Measurements from ENCODE around the gene FAM177A1. TPM values are rescaled to one million over a fixed set of nuclear protein-coding genes. Genes with fewer than 3 reads are reported as not detected.

The FAM177A1 gene
- total and polyA plus RNA-seq, 2 donors (not counting 3 experiments of a cell fraction or from before 2014, with no cell fraction given) = 19.9 to 64.1 TPM

DNA sequence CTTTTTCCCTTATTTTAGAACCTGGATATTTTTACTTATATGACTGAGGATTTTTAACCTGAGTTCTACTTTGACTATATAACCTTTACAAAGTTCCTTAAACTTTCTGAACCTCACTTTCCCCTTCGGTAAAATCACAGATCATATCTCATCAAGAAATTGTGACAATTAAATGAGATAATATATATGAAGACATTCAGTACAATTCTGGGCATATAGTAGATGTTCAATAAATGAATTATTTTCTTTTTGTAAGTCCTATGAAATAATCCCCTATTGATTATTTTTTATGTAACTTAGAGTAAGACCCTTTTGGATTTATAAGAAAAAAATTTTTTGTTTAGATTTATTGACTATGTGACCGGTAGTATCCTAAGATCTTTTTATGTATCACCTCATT, 17.6 kb upstream of the FAM177A1 start:
- Histone ChIP-seq H4K20me1 (replicated peaks; ENCODE audit: control insufficient read depth, extremely low read depth, insufficient read depth, low read length) (no peaks in the 10 kb centered on the region), H3K9ac (replicated peaks; ENCODE audit: extremely low read depth, insufficient read depth, low read length) (no peak overlapping the region), H3K27me3 (ENCODE audit: control insufficient read depth in 2 of 2, insufficient read depth in 2 of 2, low read length in 2 of 2) (no peaks in the 10 kb centered on the region), H3K4me2 (ENCODE audit: insufficient read depth, low read length) (no peak overlapping the region), H3K4me3 (replicated peaks in 1 of 3; ENCODE audit: insufficient read depth in 1 of 3, low read depth in 1 of 3, low read length in 3 of 3) (no peak overlapping the region), H3K36me3 (ENCODE audit: control insufficient read depth in 2 of 2, extremely low read depth in 1 of 2, insufficient read depth in 2 of 2, low read length in 2 of 2) (peaks cover 2 to 4% of the 10 kb centered on the region in 2 experiments), H2AFZ (ENCODE audit: low read depth, low read length) (no peak overlapping the region), H3K9me1 (replicated peaks; ENCODE audit: control insufficient read depth, extremely low read depth, insufficient read depth, low read length) (no peaks in the 10 kb centered on the region), H3K79me2 (ENCODE audit: control insufficient read depth, insufficient read depth, low read length) (no peaks in the 10 kb centered on the region), H3K9me3 (replicated peaks; ENCODE audit: control insufficient read depth, insufficient read depth, low read length) (no peaks in the 10 kb centered on the region), H3K4me1 (ENCODE audit: control insufficient read depth, extremely low read depth, insufficient read depth, low read length) (no peaks in the 10 kb centered on the region), H3K27ac (ENCODE audit: insufficient read depth, low read depth, low read length) (no peak overlapping the region)
- CTCF ChIA-PET = no interaction called here
- POLR2A ChIA-PET = no interaction called here
- no TSS peak for BruUV-seq (replicated peaks)
- intact Hi-C loops (cut with micrococcal nuclease) = no loop called here
- FAIRE-seq (no peak), DNase-seq (ENCODE audit: low read depth, low spot score) (no peak)
- dilution Hi-C loops (cut with MboI; ENCODE audit: extremely low pct_ligation_motif_present, low sequenced_read_pairs) = no loop called here
- no peak for TF ChIP-seq GATA2 (IDR thresholded peaks at IDR 0.05; ENCODE audit: insufficient read depth, insufficient read length, low read depth, low read length)
- TF ChIP-seq FOS (IDR thresholded peaks at IDR 0.05; ENCODE audit: borderline replicate concordance, insufficient read depth, low read length) = no peak
- TF ChIP-seq JUN (IDR thresholded peaks at IDR 0.05; ENCODE audit: borderline replicate concordance, insufficient read depth, insufficient read length, low read depth) = no peak

DNA sequence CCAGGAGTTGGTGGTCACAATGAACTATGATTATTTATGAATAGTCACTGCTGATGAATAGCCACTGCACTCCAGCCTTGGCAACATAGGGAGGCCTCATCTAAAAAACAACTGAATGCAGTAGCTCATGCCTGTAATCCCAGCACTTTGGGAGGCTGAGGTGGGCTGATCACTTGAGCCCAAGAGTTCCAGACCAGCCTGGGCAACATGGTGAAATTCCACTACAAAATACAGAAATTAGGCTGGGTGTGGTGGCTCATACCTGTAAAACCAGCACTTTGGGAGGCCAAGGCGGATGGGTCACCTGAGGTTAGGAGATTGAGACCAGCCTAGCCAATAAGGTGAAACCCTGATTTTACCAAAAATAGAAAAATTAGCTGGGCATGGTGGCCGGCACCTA, 13.5 kb upstream of the FAM177A1 start:
- dilution Hi-C loops (cut with MboI; ENCODE audit: extremely low pct_ligation_motif_present, low sequenced_read_pairs) = no loop called here
- POLR2A ChIA-PET = interaction anchor here (0.7 kb wide), 1 partner anchor 158 kb away, joined by 3 read pairs; the partner anchor contains the start of gene BAZ1A
- H3K9me3 ChIP-seq (replicated peaks; ENCODE audit: control insufficient read depth, insufficient read depth, low read length) = peaks cover 5% of the 10 kb centered on the region
- CTCF ChIA-PET = interaction anchor here (0.5 kb wide), 1 partner anchor 128 kb away, joined by 4 read pairs; no protein-coding TSS in a partner anchor
- H3K9me1 ChIP-seq (replicated peaks; ENCODE audit: control insufficient read depth, extremely low read depth, insufficient read depth, low read length) = no peaks in the 10 kb centered on the region
- no peak for DNase-seq (ENCODE audit: low read depth, low spot score)
- no TSS peak for BruUV-seq (replicated peaks)
- peaks cover 0 to 4% of the 10 kb centered on the region in 2 experiments for H3K36me3 ChIP-seq (ENCODE audit: control insufficient read depth in 2 of 2, extremely low read depth in 1 of 2, insufficient read depth in 2 of 2, low read length in 2 of 2)
- no peaks in the 10 kb centered on the region for H3K4me1 ChIP-seq (ENCODE audit: control insufficient read depth, extremely low read depth, insufficient read depth, low read length)
- H3K4me2 ChIP-seq (ENCODE audit: insufficient read depth, low read length) = no peak overlapping the region
- TF ChIP-seq FOS (IDR thresholded peaks at IDR 0.05; ENCODE audit: borderline replicate concordance, insufficient read depth, low read length) (no peak), POLR2AphosphoS5 (IDR thresholded peaks at IDR 0.05; ENCODE audit: insufficient read depth, low read depth, low read length) (no peak), POLR2A (IDR thresholded peaks at IDR 0.05; ENCODE audit: low read depth, low read length) (no peak), JUN (IDR thresholded peaks at IDR 0.05; ENCODE audit: borderline replicate concordance, insufficient read depth, insufficient read length, low read depth) (no peak), GATA2 (IDR thresholded peaks at IDR 0.05; ENCODE audit: insufficient read depth, insufficient read length, low read depth, low read length) (no peak), EZH2 (IDR thresholded peaks at IDR 0.05; ENCODE audit: borderline replicate concordance, low read depth, low read length, severe bottlenecking) (no peak), MYC (IDR thresholded peaks at IDR 0.05; ENCODE audit: low read depth, low read length) (no peak)
- TF ChIP-seq, protein P1, sequence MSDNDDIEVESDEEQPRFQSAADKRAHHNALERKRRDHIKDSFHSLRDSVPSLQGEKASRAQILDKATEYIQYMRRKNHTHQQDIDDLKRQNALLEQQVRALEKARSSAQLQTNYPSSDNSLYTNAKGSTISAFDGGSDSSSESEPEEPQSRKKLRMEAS (IDR thresholded peaks at IDR 0.05; ENCODE audit: insufficient read depth, insufficient read length) = no peak
- TF ChIP-seq, protein P2, sequence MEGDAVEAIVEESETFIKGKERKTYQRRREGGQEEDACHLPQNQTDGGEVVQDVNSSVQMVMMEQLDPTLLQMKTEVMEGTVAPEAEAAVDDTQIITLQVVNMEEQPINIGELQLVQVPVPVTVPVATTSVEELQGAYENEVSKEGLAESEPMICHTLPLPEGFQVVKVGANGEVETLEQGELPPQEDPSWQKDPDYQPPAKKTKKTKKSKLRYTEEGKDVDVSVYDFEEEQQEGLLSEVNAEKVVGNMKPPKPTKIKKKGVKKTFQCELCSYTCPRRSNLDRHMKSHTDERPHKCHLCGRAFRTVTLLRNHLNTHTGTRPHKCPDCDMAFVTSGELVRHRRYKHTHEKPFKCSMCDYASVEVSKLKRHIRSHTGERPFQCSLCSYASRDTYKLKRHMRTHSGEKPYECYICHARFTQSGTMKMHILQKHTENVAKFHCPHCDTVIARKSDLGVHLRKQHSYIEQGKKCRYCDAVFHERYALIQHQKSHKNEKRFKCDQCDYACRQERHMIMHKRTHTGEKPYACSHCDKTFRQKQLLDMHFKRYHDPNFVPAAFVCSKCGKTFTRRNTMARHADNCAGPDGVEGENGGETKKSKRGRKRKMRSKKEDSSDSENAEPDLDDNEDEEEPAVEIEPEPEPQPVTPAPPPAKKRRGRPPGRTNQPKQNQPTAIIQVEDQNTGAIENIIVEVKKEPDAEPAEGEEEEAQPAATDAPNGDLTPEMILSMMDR (IDR thresholded peaks at IDR 0.05; ENCODE audit: extremely low read depth in 1 of 2, insufficient read depth in 1 of 2, low read depth in 1 of 2, low read length in 2 of 2) = no peak
- H3K27me3 ChIP-seq (ENCODE audit: control insufficient read depth in 2 of 2, insufficient read depth in 2 of 2, low read length in 2 of 2) = no peaks in the 10 kb centered on the region
- no peak overlapping the region for H3K27ac ChIP-seq (ENCODE audit: insufficient read depth, low read depth, low read length)
- no peak overlapping the region for H3K4me3 ChIP-seq (replicated peaks in 1 of 3; ENCODE audit: insufficient read depth in 1 of 3, low read depth in 1 of 3, low read length in 3 of 3)
- H2AFZ ChIP-seq (ENCODE audit: low read depth, low read length) = no peak overlapping the region
- no peaks in the 10 kb centered on the region for H4K20me1 ChIP-seq (replicated peaks; ENCODE audit: control insufficient read depth, extremely low read depth, insufficient read depth, low read length)
- FAIRE-seq = no peak
- intact Hi-C loops (cut with micrococcal nuclease) = no loop called here
- no peak overlapping the region for H3K9ac ChIP-seq (replicated peaks; ENCODE audit: extremely low read depth, insufficient read depth, low read length)
- H3K79me2 ChIP-seq (ENCODE audit: control insufficient read depth, insufficient read depth, low read length) = no peaks in the 10 kb centered on the region

Measured in endothelial cell of umbilical vein (primary cell).